ENCODE data around the gene LPIN3.

Gene LPIN3

GRCh38 chr20:41320441-41320840, 20.2 kb upstream of the LPIN3 start:
- TF ChIP-seq CTCF (conservative IDR thresholded peaks at IDR 0.05; ENCODE audit: low read depth, low read length), result no peak
- no peak for DNase-seq (ENCODE audit: low read depth)
- no peak overlapping the region for H3K4me3 ChIP-seq (ENCODE audit: low read depth, low read length)

GRCh38 chr20:41320976-41321375, 19.6 kb upstream of the LPIN3 start:
- no peak for TF ChIP-seq CTCF (conservative IDR thresholded peaks at IDR 0.05; ENCODE audit: low read depth, low read length)
- H3K4me3 ChIP-seq (ENCODE audit: low read depth, low read length), result no peak overlapping the region
- no peak for DNase-seq (ENCODE audit: low read depth)

- H3K4me3 ChIP-seq (ENCODE audit: low read depth, low read length), result no peak overlapping the region
- DNase-seq (ENCODE audit: low read depth), result no peak
Observed at GRCh38 chr20:41327178-41327577, 13.4 kb upstream of the LPIN3 start.

GRCh38 chr20:41329435-41330342, 10.9 kb upstream of the LPIN3 start:
- H3K4me3 ChIP-seq (ENCODE audit: low read depth, low read length), result no peak overlapping the region
- TF ChIP-seq CTCF (conservative IDR thresholded peaks at IDR 0.05; ENCODE audit: low read depth, low read length), result peak; percentile 4
- peak; percentile 95 for DNase-seq (ENCODE audit: low read depth)

More at GRCh38 chr20:41327178-41327577, 13.4 kb upstream of the LPIN3 start:
- TF ChIP-seq CTCF (conservative IDR thresholded peaks at IDR 0.05; ENCODE audit: low read depth, low read length), result no peak

GRCh38 chr20:41330343-41330720, 10.3 kb upstream of the LPIN3 start:
- no peak for TF ChIP-seq CTCF (conservative IDR thresholded peaks at IDR 0.05; ENCODE audit: low read depth, low read length)
- no peak overlapping the region for H3K4me3 ChIP-seq (ENCODE audit: low read depth, low read length)
- peak; percentile 73 for DNase-seq (ENCODE audit: low read depth)

- DNase-seq (ENCODE audit: low read depth), result no peak
- TF ChIP-seq CTCF (conservative IDR thresholded peaks at IDR 0.05; ENCODE audit: low read depth, low read length), result no peak
- H3K4me3 ChIP-seq (ENCODE audit: low read depth, low read length), result no peak overlapping the region
Observed at GRCh38 chr20:41330941-41331340, 9.7 kb upstream of the LPIN3 start.

GRCh38 chr20:41331731-41332130, 8.9 kb upstream of the LPIN3 start:
- DNase-seq (ENCODE audit: low read depth), result no peak
- no peak overlapping the region for H3K4me3 ChIP-seq (ENCODE audit: low read depth, low read length)
- TF ChIP-seq CTCF (conservative IDR thresholded peaks at IDR 0.05; ENCODE audit: low read depth, low read length), result no peak
